ENCODE results near the gene SPIN4.
"Not testable (repeated sequence)": the region's sequence is repeated elsewhere in the genome, so short reads cannot be mapped to it uniquely, and the experiment has no call there.

SPIN4 gene

GRCh38 chrX:63350941-63351616, at the start of gene SPIN4:
Gene SPIN4 (minus strand): TSS chrX:63351332. CDS start chrX:63350819, 513 bp downstream.
- Histone ChIP-seq H3K4me3 (ENCODE audit: low read length in 2 of 2) (peak within 1 kb of the TSS; percentile 80 to 87), H3K9me3 (ENCODE audit: control insufficient read depth in 2 of 2, low read length in 2 of 2) (no peaks in the 10 kb centered on the region), H3K36me3 (ENCODE audit: control insufficient read depth in 2 of 2, insufficient read depth in 2 of 2, low read length in 2 of 2) (no peaks in the 10 kb centered on the region), H3K27ac (ENCODE audit: low read depth in 2 of 2, low read length in 2 of 2) (peak within 1 kb of the TSS; percentile 78 to 82), H3K27me3 (ENCODE audit: control insufficient read depth in 2 of 2, insufficient read depth in 2 of 2, low read length in 2 of 2) (no peaks in the 10 kb centered on the region), H3K4me1 (ENCODE audit: control insufficient read depth in 2 of 2, insufficient read depth in 2 of 2, low read length in 2 of 2) (peaks cover 0 to 4% of the 10 kb centered on the region in 2 donors), H3K9ac (ENCODE audit: low read depth in 1 of 2, low read length in 2 of 2) (peak within 1 kb of the TSS; percentile 61 to 71)

- Histone ChIP-seq H3K36me3 (ENCODE audit: control insufficient read depth in 2 of 2, insufficient read depth in 2 of 2, low read length in 2 of 2) (no peaks in the 10 kb centered on the region), H3K4me3 (ENCODE audit: low read length in 2 of 2) (no peak overlapping the region), H3K27me3 (ENCODE audit: control insufficient read depth in 2 of 2, insufficient read depth in 2 of 2, low read length in 2 of 2) (no peaks in the 10 kb centered on the region), H3K9me3 (ENCODE audit: control insufficient read depth in 2 of 2, low read length in 2 of 2) (no peaks in the 10 kb centered on the region), H3K4me1 (ENCODE audit: control insufficient read depth in 2 of 2, insufficient read depth in 2 of 2, low read length in 2 of 2) (no peaks in the 10 kb centered on the region), H3K27ac (ENCODE audit: low read depth in 2 of 2, low read length in 2 of 2) (no peak overlapping the region), H3K9ac (ENCODE audit: low read depth in 1 of 2, low read length in 2 of 2) (no peak overlapping the region)
These were observed 49.2 kb upstream of the SPIN4 start for GRCh38 chrX:63400340-63400739.

GRCh38 chrX:63394872-63395271, 43.7 kb upstream of the SPIN4 start:
- Histone ChIP-seq H3K9me3 (ENCODE audit: control insufficient read depth in 2 of 2, low read length in 2 of 2) (no peaks in the 10 kb centered on the region), H3K4me3 (ENCODE audit: low read length in 2 of 2) (no peak overlapping the region), H3K27me3 (ENCODE audit: control insufficient read depth in 2 of 2, insufficient read depth in 2 of 2, low read length in 2 of 2) (no peaks in the 10 kb centered on the region), H3K4me1 (ENCODE audit: control insufficient read depth in 2 of 2, insufficient read depth in 2 of 2, low read length in 2 of 2) (no peaks in the 10 kb centered on the region), H3K9ac (ENCODE audit: low read depth in 1 of 2, low read length in 2 of 2) (no peak overlapping the region), H3K36me3 (ENCODE audit: control insufficient read depth in 2 of 2, insufficient read depth in 2 of 2, low read length in 2 of 2) (no peaks in the 10 kb centered on the region), H3K27ac (ENCODE audit: low read depth in 2 of 2, low read length in 2 of 2) (no peak overlapping the region)

GRCh38 chrX:63393094-63393493, 42.0 kb upstream of the SPIN4 start:
- H3K36me3 ChIP-seq (ENCODE audit: control insufficient read depth in 2 of 2, insufficient read depth in 2 of 2, low read length in 2 of 2); H3K27me3 ChIP-seq (ENCODE audit: control insufficient read depth in 2 of 2, insufficient read depth in 2 of 2, low read length in 2 of 2); H3K4me3 ChIP-seq (ENCODE audit: low read length in 2 of 2); H3K9ac ChIP-seq (ENCODE audit: low read depth in 1 of 2, low read length in 2 of 2); H3K4me1 ChIP-seq (ENCODE audit: control insufficient read depth in 2 of 2, insufficient read depth in 2 of 2, low read length in 2 of 2); H3K9me3 ChIP-seq (ENCODE audit: control insufficient read depth in 2 of 2, low read length in 2 of 2); H3K27ac ChIP-seq (ENCODE audit: low read depth in 2 of 2, low read length in 2 of 2): not testable (repeated sequence)

- Histone ChIP-seq H3K36me3 (ENCODE audit: control insufficient read depth in 2 of 2, insufficient read depth in 2 of 2, low read length in 2 of 2) (no peaks in the 10 kb centered on the region), H3K9ac (ENCODE audit: low read depth in 1 of 2, low read length in 2 of 2) (no peak overlapping the region), H3K27me3 (ENCODE audit: control insufficient read depth in 2 of 2, insufficient read depth in 2 of 2, low read length in 2 of 2) (no peaks in the 10 kb centered on the region), H3K27ac (ENCODE audit: low read depth in 2 of 2, low read length in 2 of 2) (no peak overlapping the region), H3K4me1 (ENCODE audit: control insufficient read depth in 2 of 2, insufficient read depth in 2 of 2, low read length in 2 of 2) (no peaks in the 10 kb centered on the region), H3K9me3 (ENCODE audit: control insufficient read depth in 2 of 2, low read length in 2 of 2) (no peaks in the 10 kb centered on the region), H3K4me3 (ENCODE audit: low read length in 2 of 2) (no peak overlapping the region)
These were observed 36.3 kb upstream of the SPIN4 start for GRCh38 chrX:63387411-63387810.

GRCh38 chrX:63384263-63384662, 33.1 kb upstream of the SPIN4 start:
- not testable (repeated sequence) for H3K4me1 ChIP-seq (ENCODE audit: control insufficient read depth in 2 of 2, insufficient read depth in 2 of 2, low read length in 2 of 2); H3K27ac ChIP-seq (ENCODE audit: low read depth in 2 of 2, low read length in 2 of 2); H3K9me3 ChIP-seq (ENCODE audit: control insufficient read depth in 2 of 2, low read length in 2 of 2)

GRCh38 chrX:63373012-63373411, 21.9 kb upstream of the SPIN4 start:
- H3K27ac ChIP-seq (ENCODE audit: low read depth in 2 of 2, low read length in 2 of 2); H3K9ac ChIP-seq (ENCODE audit: low read depth in 1 of 2, low read length in 2 of 2); H3K27me3 ChIP-seq (ENCODE audit: control insufficient read depth in 2 of 2, insufficient read depth in 2 of 2, low read length in 2 of 2); H3K4me3 ChIP-seq (ENCODE audit: low read length in 2 of 2); H3K9me3 ChIP-seq (ENCODE audit: control insufficient read depth in 2 of 2, low read length in 2 of 2); H3K36me3 ChIP-seq (ENCODE audit: control insufficient read depth in 2 of 2, insufficient read depth in 2 of 2, low read length in 2 of 2); H3K4me1 ChIP-seq (ENCODE audit: control insufficient read depth in 2 of 2, insufficient read depth in 2 of 2, low read length in 2 of 2): not testable (repeated sequence)

More at GRCh38 chrX:63384263-63384662, 33.1 kb upstream of the SPIN4 start:
- not testable (repeated sequence) for H3K4me3 ChIP-seq (ENCODE audit: low read length in 2 of 2); H3K36me3 ChIP-seq (ENCODE audit: control insufficient read depth in 2 of 2, insufficient read depth in 2 of 2, low read length in 2 of 2); H3K9ac ChIP-seq (ENCODE audit: low read depth in 1 of 2, low read length in 2 of 2); H3K27me3 ChIP-seq (ENCODE audit: control insufficient read depth in 2 of 2, insufficient read depth in 2 of 2, low read length in 2 of 2)

- not testable (repeated sequence) for H3K27ac ChIP-seq (ENCODE audit: low read depth in 2 of 2, low read length in 2 of 2); H3K36me3 ChIP-seq (ENCODE audit: control insufficient read depth in 2 of 2, insufficient read depth in 2 of 2, low read length in 2 of 2); H3K9me3 ChIP-seq (ENCODE audit: control insufficient read depth in 2 of 2, low read length in 2 of 2); H3K27me3 ChIP-seq (ENCODE audit: control insufficient read depth in 2 of 2, insufficient read depth in 2 of 2, low read length in 2 of 2); H3K9ac ChIP-seq (ENCODE audit: low read depth in 1 of 2, low read length in 2 of 2); H3K4me3 ChIP-seq (ENCODE audit: low read length in 2 of 2); H3K4me1 ChIP-seq (ENCODE audit: control insufficient read depth in 2 of 2, insufficient read depth in 2 of 2, low read length in 2 of 2)
These were observed 16.6 kb upstream of the SPIN4 start for GRCh38 chrX:63367699-63368098.

GRCh38 chrX:63363788-63364187, 12.7 kb upstream of the SPIN4 start:
- no peak overlapping the region for H3K27ac ChIP-seq (ENCODE audit: low read depth in 2 of 2, low read length in 2 of 2)
- no peaks in the 10 kb centered on the region for H3K27me3 ChIP-seq (ENCODE audit: control insufficient read depth in 2 of 2, insufficient read depth in 2 of 2, low read length in 2 of 2)
- H3K9ac ChIP-seq (ENCODE audit: low read depth in 1 of 2, low read length in 2 of 2): no peak overlapping the region
- no peaks in the 10 kb centered on the region for H3K36me3 ChIP-seq (ENCODE audit: control insufficient read depth in 2 of 2, insufficient read depth in 2 of 2, low read length in 2 of 2)
- no peak overlapping the region for H3K4me3 ChIP-seq (ENCODE audit: low read length in 2 of 2)
- H3K4me1 ChIP-seq (ENCODE audit: control insufficient read depth in 2 of 2, insufficient read depth in 2 of 2, low read length in 2 of 2): no peaks in the 10 kb centered on the region
- H3K9me3 ChIP-seq (ENCODE audit: control insufficient read depth in 2 of 2, low read length in 2 of 2): peaks cover 0 to 3% of the 10 kb centered on the region in 2 donors

- Histone ChIP-seq H3K9ac (ENCODE audit: low read depth in 1 of 2, low read length in 2 of 2) (no peak overlapping the region), H3K27me3 (ENCODE audit: control insufficient read depth in 2 of 2, insufficient read depth in 2 of 2, low read length in 2 of 2) (no peaks in the 10 kb centered on the region)
These were observed 10.4 kb upstream of the SPIN4 start for GRCh38 chrX:63361494-63361893.

GRCh38 chrX:63354484-63354883, 3.4 kb upstream of the SPIN4 start:
- H3K27ac ChIP-seq (ENCODE audit: low read depth in 2 of 2, low read length in 2 of 2): no peak overlapping the region
- H3K4me3 ChIP-seq (ENCODE audit: low read length in 2 of 2): no peak overlapping the region
- peaks cover 0 to 4% of the 10 kb centered on the region in 2 donors for H3K4me1 ChIP-seq (ENCODE audit: control insufficient read depth in 2 of 2, insufficient read depth in 2 of 2, low read length in 2 of 2)
- H3K27me3 ChIP-seq (ENCODE audit: control insufficient read depth in 2 of 2, insufficient read depth in 2 of 2, low read length in 2 of 2): no peaks in the 10 kb centered on the region
- H3K36me3 ChIP-seq (ENCODE audit: control insufficient read depth in 2 of 2, insufficient read depth in 2 of 2, low read length in 2 of 2): no peaks in the 10 kb centered on the region
- H3K9me3 ChIP-seq (ENCODE audit: control insufficient read depth in 2 of 2, low read length in 2 of 2): no peaks in the 10 kb centered on the region
- no peak overlapping the region for H3K9ac ChIP-seq (ENCODE audit: low read depth in 1 of 2, low read length in 2 of 2)

More at GRCh38 chrX:63361494-63361893, 10.4 kb upstream of the SPIN4 start:
- H3K4me1 ChIP-seq (ENCODE audit: control insufficient read depth in 2 of 2, insufficient read depth in 2 of 2, low read length in 2 of 2): no peaks in the 10 kb centered on the region
- H3K36me3 ChIP-seq (ENCODE audit: control insufficient read depth in 2 of 2, insufficient read depth in 2 of 2, low read length in 2 of 2): no peaks in the 10 kb centered on the region
- no peak overlapping the region for H3K27ac ChIP-seq (ENCODE audit: low read depth in 2 of 2, low read length in 2 of 2)
- peaks cover 0 to 3% of the 10 kb centered on the region in 2 donors for H3K9me3 ChIP-seq (ENCODE audit: control insufficient read depth in 2 of 2, low read length in 2 of 2)
- no peak overlapping the region for H3K4me3 ChIP-seq (ENCODE audit: low read length in 2 of 2)
